Ammon's horn (tissue), 1 donor: ENCODE results near the gene OGFOD3.
A peak's percentile ranks its signal among the peaks of the same experiment; 100 is the strongest.
"Not testable (repeated sequence)": the region's sequence is repeated elsewhere in the genome, so short reads cannot be mapped to it uniquely, and the experiment has no call there.

Experiments
- DNase-seq: peaks from one replicate; pipeline ENCODE4 v3.0.0-alpha.2; 2016; ENCODE audit warnings: low spot score

The OGFOD3 gene

GRCh38 chr17:82433560-82434215 lies 15.3 kb upstream of the OGFOD3 start:
- no peak for DNase-seq

- no peak for DNase-seq
Observed at GRCh38 chr17:82432017-82432416, 13.6 kb upstream of the OGFOD3 start.

GRCh38 chr17:82429824-82430223 lies 11.4 kb upstream of the OGFOD3 start:
- no peak for DNase-seq

- no peak for DNase-seq
Observed at GRCh38 chr17:82428546-82428945, 10.2 kb upstream of the OGFOD3 start.

- DNase-seq = no peak
Observed at GRCh38 chr17:82424863-82425159, 6.4 kb upstream of the OGFOD3 start.

- DNase-seq = no peak
Observed at GRCh38 chr17:82424001-82424862, 5.8 kb upstream of the OGFOD3 start.

GRCh38 chr17:82419540-82419939 lies 1.2 kb upstream of the OGFOD3 start:
- no peak for DNase-seq

GRCh38 chr17:82416771-82417170 lies 1.6 kb downstream of the OGFOD3 start:
- no peak for DNase-seq

GRCh38 chr17:82416264-82416663 lies 2.1 kb downstream of the OGFOD3 start:
- DNase-seq = no peak

- no peak for DNase-seq
Observed at GRCh38 chr17:82415786-82416185, 2.6 kb downstream of the OGFOD3 start.

GRCh38 chr17:82415336-82415735 lies 3.0 kb downstream of the OGFOD3 start:
- no peak for DNase-seq

GRCh38 chr17:82414548-82415281 lies 3.7 kb downstream of the OGFOD3 start:
- DNase-seq = peak; percentile 78

- no peak for DNase-seq
Observed at GRCh38 chr17:82412535-82413520, 5.6 kb downstream of the OGFOD3 start.

- DNase-seq = not testable (repeated sequence)
Observed at GRCh38 chr17:82412081-82412480, 6.3 kb downstream of the OGFOD3 start.

GRCh38 chr17:82411396-82412053 lies 6.9 kb downstream of the OGFOD3 start:
- DNase-seq = no peak

GRCh38 chr17:82410014-82410716 lies 8.2 kb downstream of the OGFOD3 start:
- DNase-seq = no peak

GRCh38 chr17:82408938-82409318 lies 9.5 kb downstream of the OGFOD3 start:
- DNase-seq = no peak

GRCh38 chr17:82408288-82408937 lies 10.0 kb downstream of the OGFOD3 start:
- no peak for DNase-seq

GRCh38 chr17:82407255-82407654 lies 11.1 kb downstream of the OGFOD3 start:
- no peak for DNase-seq

GRCh38 chr17:82406131-82406671 lies 12.2 kb downstream of the OGFOD3 start:
- no peak for DNase-seq
